Motor neuron (in vitro differentiated cells): Measurements from ENCODE around the gene PPP1R15B. TPM values are rescaled to one million over a fixed set of nuclear protein-coding genes. Genes with fewer than 3 reads are reported as not detected.
"Not testable (repeated sequence)": the region's sequence is repeated elsewhere in the genome, so short reads cannot be mapped to it uniquely, and the experiment has no call there.

Source experiments
- ATAC-seq, 8 experiments: fragments of 200-7000 bp; cut with Tn5 transposase; replicated peaks in 6 of 8; 2 replicates each; pipeline ENCODE4 v1.8.0; 2021; ENCODE audit warnings: mild to moderate bottlenecking in 8 of 8, moderate library complexity in 8 of 8
- H3K27ac ChIP-seq, 2 donors: fragments of 250-450 bp; sonication (Bioruptor Pico); 2 replicates each; pipeline ENCODE4 v1.9.0; 2021; ENCODE audit warnings: antibody characterized with exemption in 2 of 2, mild to moderate bottlenecking in 2 of 2, moderate library complexity in 1 of 2
- H3K4me1 ChIP-seq, 2 donors: fragments of 250-450 bp; sonication (Bioruptor Pico); replicated peaks in 1 of 2; 2 replicates each; pipeline ENCODE4 v1.6.1; 2021; ENCODE audit warnings: antibody characterized with exemption in 2 of 2, mild to moderate bottlenecking in 2 of 2, moderate library complexity in 1 of 2
- H3K4me3 ChIP-seq, 5 donors: fragments of 250-450 bp; sonication (Bioruptor Pico); 2 replicates each; pipeline ENCODE4 v1.9.0; 2021; ENCODE audit warnings: antibody characterized with exemption in 5 of 5, mild to moderate bottlenecking in 5 of 5, moderate library complexity in 4 of 5
- WGBS, 10 experiments: fragments of 450-650 bp; shearing (Covaris generic); methylation state at CpG; one replicate each; pipeline ENCODE4 v1.0.0; 2022; 5-methylcytosine and 5-hydroxymethylcytosine counted together
- in situ Hi-C, 9 experiments: fragments of 400-800 bp; cut with MboI; loops; one replicate each; pipeline ENCODE4 v1.15.0; 2021; ENCODE audit warnings: low sequenced_read_pairs in 9 of 9, low pct_unique_long_range_greater_than_20kb in 2 of 9; ENCODE audit not compliant: unreplicated experiment in 9 of 9
- total RNA-seq, 8 experiments: library from RNA; unstranded; fragments of 300-600 nt; gene quantifications; 2 replicates each; pipeline versions ENCODE4 v1.2.3 to v1.2.4, GENCODE V29; 2022

The PPP1R15B gene
- total RNA-seq, 8 experiments from 2014 or later = 29.7 to 87.0 (median 55.9) TPM

DNA sequence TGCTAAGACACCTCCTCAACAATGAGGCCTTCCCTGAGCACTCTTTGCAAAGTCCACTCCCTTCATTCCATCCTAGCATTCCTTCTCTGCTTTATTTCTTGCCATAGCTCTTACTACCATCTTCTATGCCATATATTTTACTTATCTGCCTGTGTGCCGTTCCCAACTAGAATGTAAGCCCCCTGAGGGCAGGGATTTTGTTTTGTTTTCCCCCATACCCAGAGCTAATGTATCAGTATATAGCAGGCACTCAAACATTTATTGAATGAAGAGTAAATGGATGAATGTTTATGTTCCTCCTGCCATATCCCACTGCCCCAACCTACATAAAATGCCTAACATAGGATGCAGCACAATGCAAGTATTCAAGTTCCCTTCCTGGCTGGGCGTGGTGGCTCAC is 14.9 kb upstream of the PPP1R15B start:
- WGBS, 10 experiments = 100% methylated on average over 1 to 2 of the region's 2 CpGs; no CpG with 5 or more reads in 4 of the 10 experiments
- H3K27ac ChIP-seq = no peak overlapping the region
- H3K4me1 ChIP-seq = no peaks in the 10 kb centered on the region
- no peak overlapping the region for H3K4me3 ChIP-seq
- no peak for ATAC-seq
- in situ Hi-C loops = no loop called here

DNA sequence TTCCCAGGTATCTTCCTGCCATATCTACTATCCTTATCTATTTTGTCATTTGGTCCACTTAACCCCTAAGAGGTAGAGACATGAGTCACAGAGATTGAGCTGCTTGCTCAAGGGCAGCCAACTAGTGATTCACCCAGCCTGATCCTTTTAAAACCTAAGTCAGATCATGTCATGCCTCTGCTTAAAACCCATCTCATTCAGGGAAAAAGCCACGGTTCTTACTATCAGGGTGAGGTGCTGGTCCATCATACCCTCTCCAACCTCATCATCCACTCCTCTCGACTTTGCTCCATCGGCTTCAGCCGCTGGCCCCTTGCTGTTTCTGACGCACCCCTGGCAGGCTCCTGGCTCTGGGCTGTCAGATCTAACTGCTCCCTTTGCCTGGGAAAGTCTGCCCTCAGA is 14.4 kb upstream of the PPP1R15B start:
- Histone ChIP-seq H3K4me1 (no peaks in the 10 kb centered on the region), H3K27ac (no peak overlapping the region), H3K4me3 (no peak overlapping the region)
- WGBS, 10 experiments = 13 to 100% (median 84%) methylated on average over 1 to 5 of the region's 5 CpGs; no CpG with 5 or more reads in 2 of the 10 experiments
- ATAC-seq = no peak
- in situ Hi-C loops = no loop called here

DNA sequence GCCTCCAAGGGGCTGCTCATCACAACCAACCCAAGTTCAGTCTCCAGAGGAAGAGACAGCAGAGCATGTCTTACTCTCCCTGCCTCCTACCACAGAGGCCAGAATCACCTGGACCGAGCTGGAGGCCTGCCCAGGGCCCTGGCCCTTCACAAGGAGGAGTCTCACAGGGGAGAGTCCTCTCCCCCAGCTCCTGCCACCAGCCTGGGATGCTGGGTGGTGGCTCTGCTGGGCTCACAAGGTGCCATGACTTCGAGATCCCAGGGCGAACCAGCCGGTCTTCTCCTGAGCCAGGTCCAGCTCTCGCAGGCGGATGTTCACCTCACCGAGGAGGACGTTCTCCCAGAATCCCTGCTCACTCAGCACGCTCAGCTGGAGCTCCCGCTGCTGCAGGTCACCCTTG is 13.0 kb upstream of the PPP1R15B start:
- in situ Hi-C loops = no loop called here
- Histone ChIP-seq H3K4me3 (no peak overlapping the region), H3K4me1 (peaks cover 0 to 5% of the 10 kb centered on the region in 2 donors), H3K27ac (no peak overlapping the region)
- ATAC-seq = no peak
- 92 to 100% (median 97%) methylated on average over 1 to 6 of the region's 10 CpGs; no CpG with 5 or more reads in 7 of the 10 experiments for WGBS, 10 experiments

DNA sequence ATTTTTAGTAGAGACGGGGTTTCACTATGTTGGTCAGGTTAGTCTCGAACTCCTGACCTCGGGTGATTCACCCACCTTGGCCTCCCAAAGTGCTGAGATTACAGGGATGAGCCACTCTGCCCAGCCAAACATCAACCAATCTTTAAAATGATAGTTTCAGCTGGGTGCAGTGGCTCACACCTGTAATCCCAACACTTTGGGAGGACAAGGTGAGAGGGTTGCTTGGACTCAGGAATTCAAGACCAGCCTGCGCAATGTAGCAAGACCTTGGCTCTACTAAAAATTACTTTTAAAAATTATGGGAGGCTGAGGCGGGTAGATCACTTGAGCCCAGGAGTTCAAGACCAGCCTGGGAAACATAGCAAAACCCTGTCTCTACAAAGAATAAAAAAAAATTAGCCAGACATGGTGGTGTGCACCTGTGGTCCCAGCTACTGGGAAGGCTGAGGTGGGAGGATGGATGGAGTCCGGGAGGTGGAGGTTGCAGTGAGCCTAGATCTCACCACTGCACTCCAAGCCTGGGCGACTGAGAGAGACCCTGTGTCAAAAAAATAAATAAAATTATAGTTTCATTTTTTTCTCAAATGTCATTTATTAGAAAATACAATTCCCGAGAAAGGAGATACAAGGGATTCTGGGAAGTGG is 10.6 kb upstream of the PPP1R15B start:
- H3K4me1 ChIP-seq = peaks cover 2 to 10% of the 10 kb centered on the region in 2 donors
- H3K27ac ChIP-seq, in situ Hi-C loops, H3K4me3 ChIP-seq, ATAC-seq: not testable (repeated sequence)
- 20 to 100% (median 93%) methylated on average over 1 to 8 of the region's 8 CpGs; no CpG with 5 or more reads in 1 of the 10 experiments for WGBS, 10 experiments

DNA sequence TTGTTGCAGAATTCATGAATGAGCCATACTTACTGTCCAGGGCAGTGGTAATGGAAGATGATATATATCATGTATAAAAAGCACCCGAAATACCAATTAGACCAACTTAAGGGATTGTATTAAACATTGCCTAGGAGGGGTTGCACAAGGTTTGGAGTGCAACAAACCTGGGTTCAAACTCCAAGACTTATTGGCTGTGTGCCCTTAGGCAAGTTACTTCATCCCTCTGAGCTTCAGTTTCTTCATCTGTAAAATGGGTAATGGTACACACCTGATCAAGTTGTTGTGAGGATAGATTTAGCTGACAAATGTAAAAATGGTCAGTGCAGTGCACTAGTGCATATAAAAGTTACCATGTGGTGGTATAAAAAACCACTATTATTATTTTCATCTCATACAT is 9.8 kb upstream of the PPP1R15B start:
- WGBS, 10 experiments = 86 to 100% (median 100%) methylated on average over 1 of the region's 1 CpG; no CpG with 5 or more reads in 3 of the 10 experiments
- in situ Hi-C loops = no loop called here
- H3K27ac ChIP-seq = no peak overlapping the region
- no peak for ATAC-seq
- peaks cover 3 to 10% of the 10 kb centered on the region in 2 donors for H3K4me1 ChIP-seq
- no peak overlapping the region for H3K4me3 ChIP-seq

DNA sequence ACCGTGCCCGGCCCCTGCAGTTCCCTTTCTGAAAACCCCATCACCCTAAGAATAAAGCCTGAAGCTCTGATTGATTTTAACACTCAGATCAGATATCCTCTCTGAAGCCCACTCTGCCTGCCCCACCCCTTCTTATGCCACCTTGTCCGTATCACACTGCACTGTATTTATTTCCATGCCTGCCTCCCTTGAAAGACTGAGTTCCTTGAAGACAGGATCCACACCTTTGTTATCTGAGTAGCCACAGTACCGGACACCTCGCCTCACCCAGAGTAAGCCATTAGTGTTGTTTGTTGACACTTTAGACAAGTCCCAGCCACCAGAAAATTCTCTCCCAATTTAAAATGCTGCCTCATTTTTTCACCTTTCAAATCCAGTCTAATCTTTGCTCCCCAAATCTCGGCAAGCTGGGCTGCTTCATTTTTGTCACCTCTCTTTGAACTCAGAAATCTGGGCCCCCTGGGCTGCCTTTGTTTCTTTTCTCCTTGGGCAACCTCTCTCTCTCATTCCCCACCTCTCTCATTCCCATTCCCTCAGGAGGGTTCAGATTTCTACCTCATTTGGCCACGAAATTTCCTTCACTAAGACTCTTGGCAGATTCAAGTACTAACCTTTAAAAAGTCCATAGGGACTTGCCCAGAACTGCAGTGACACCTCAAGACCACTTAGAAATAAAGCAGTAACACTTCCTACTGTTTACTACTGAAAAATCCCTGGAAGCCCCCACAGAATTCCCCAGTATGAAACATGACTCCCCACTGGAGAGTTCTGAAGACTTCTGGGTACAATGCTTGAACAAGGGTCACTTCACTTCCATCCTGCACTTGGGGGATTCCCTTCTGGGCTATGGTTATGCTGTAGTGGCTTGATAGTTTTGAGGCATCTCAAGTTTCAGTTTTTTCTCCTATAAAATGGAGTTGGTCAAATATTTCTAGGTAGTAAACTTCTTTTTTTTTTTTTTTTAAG is 8.7 kb upstream of the PPP1R15B start:
- Histone ChIP-seq H3K4me1 (peaks cover 3 to 10% of the 10 kb centered on the region in 2 donors), H3K4me3 (no peak overlapping the region), H3K27ac (no peak overlapping the region)
- ATAC-seq = no peak
- in situ Hi-C loops = no loop called here
- 53 to 100% (median 62%) methylated on average over 2 to 7 of the region's 7 CpGs; no CpG with 5 or more reads in 1 of the 10 experiments for WGBS, 10 experiments

DNA sequence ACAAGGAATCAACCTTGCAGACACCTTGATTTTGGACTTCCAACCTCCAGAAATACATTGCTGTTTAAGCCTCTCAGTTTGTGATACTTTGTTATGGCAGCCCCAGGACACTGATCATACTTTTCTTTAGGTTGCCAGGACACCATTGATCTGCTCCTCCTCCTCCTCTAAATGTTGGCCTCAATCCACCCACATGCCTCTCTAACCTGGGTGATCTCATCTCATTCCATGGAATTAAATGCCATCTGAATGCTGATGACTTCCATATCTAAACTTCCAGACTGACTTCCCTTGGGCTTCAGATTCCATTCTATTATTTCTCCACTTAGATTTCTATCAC is 7.4 kb upstream of the PPP1R15B start:
- peak in 1 of 8 experiments; percentile 39 for ATAC-seq
- Histone ChIP-seq H3K4me1 (peaks cover 3 to 10% of the 10 kb centered on the region in 2 donors), H3K27ac (no peak overlapping the region), H3K4me3 (no peak overlapping the region)
- in situ Hi-C loops = no loop called here

DNA sequence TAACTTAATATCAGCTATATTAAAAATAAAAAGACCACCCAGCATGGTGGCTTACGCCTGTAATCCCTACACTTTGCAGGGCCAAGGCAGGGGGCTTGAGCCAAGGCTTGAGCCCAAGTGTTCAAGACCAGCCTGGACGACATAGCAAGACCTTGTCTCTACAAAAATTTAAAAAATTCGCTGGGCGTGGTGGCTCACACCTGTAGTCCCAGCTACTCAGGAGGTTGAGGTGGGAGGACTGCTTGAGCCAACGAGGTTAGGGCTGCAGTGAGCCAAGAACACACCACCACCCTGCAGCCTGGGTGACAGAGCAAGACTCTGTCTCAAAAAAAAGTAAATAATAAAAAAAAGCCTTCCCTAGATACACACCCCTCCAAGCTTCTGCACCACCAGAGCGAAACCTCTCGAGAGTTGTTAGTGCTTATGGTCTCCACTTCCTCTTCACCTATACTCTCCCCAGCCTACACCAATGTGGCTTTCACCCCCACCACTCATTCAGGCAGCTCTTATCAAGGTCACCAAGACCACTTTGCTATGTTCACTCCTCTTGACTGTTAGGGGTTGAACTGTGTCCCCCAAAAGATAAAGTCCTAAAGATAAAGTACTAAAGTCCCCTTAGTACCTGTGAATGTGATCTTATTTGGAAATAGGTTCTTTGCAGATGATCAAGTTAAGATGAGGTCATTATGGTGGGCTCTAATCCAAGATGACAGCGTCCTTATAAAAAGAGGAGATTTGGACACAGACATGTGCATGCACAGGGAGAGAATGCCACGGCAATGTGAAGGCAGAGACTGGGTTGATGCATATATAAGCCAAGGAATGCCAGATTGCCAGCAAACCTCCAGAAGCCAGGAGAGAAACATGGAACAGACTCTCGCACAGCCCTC is 6.8 kb upstream of the PPP1R15B start:
- WGBS, 10 experiments = 52 to 97% (median 84%) methylated on average over 1 to 9 of the region's 10 CpGs
- Histone ChIP-seq H3K4me3 (no peak overlapping the region), H3K4me1 (peaks cover 3 to 10% of the 10 kb centered on the region in 2 donors), H3K27ac (no peak overlapping the region)
- ATAC-seq = peak in 1 of 8 experiments; percentile 24
- in situ Hi-C loops = no loop called here

DNA sequence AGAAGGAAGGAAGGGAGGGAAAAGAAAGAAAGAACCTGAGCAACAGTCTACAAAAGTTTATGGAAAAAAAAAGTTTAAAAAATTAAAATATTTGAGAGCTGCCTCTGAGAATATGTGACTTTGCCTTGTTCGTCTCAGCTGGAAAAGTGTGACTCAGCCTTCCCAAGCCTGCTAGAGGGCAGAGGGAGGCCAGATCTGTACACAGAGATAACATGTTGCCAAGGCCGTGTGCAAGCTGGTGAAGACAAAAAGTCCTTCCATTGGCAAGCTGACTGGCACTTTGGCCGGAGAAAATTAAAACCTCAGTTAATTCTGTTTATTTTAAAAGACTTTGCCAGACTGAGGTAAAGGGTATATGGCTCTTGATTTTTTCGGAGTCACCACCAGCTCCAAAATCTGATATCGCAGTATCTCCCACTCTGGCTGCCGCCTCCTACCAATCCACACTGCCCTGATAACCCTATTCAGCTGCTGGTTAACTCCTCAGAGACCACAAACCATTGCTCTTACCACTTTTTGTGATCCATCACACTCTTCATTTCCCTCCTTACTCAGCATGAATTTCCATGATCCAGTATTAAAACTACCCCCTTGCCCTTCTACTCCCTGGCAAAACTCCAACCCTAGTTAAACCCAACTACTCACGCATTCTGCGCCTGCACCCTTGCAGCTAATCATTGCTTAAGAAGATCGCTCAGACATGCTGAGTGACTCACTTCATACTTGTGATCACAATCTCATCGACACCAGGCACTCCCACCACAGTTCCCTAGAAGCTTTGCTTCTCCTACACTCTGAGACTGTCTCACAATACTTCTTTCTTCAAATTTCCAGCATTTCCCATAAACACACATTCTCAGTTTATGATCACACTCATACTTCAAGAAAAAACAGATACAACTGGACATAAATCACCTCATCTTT is 5.7 kb upstream of the PPP1R15B start:
- Histone ChIP-seq H3K4me1 (peaks cover 5 to 10% of the 10 kb centered on the region in 2 donors), H3K4me3 (no peak overlapping the region), H3K27ac (peak overlapping the region in 1 of 2 donors; percentile 8)
- 0 to 100% (median 76%) methylated on average over 1 to 10 of the region's 10 CpGs for WGBS, 10 experiments
- in situ Hi-C loops = no loop called here
- ATAC-seq = peak; percentile 65 to 92 (median 76)

DNA sequence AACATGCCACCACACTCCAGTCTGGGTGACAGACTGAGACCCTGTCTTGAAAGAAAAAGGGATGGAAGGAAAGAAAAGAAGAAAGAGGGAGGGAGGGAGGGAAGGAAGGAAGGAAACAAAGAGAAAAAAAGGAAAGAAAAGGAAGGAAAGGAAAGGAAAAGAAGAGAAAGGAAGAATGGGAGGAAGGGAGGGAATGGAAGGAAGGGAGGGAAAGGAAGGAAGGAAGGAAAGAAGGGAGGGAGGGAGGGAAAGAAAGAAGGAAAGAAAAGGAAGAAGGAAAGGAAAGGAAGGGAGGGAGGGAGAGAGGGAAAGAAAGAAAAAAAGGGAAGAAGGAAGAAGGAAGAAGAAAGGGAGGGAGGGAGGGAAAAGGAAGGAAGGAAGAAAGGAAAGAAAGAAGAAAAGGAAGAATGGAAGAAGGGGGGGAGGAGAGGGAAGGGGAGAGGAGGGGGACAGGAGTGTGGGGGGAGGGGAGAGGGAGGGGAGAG is 5.0 kb upstream of the PPP1R15B start:
- ATAC-seq = no peak
- H3K4me1 ChIP-seq = peaks cover 8 to 10% of the 10 kb centered on the region in 2 donors
- in situ Hi-C loops = no loop called here
- H3K4me3 ChIP-seq = no peak overlapping the region
- H3K27ac ChIP-seq = no peak overlapping the region

DNA sequence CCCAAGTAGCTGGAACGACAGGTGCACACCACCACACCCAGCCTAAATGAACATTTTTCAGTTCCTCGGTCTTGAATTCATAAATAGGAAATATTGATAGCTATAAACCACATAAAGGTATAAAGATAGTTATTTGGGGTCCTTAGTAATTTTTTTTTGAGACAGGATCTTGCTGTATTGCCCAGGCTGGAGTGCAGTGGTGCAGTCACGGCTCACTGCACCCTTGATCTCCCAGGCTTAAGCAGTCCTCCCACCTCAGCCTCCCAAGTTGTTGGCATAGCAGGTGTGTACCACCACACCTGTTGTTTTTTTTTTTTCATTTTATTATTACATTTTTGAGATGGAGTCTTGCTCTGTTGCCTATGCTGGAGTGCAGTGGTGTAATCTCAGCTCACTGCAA is 3.7 kb upstream of the PPP1R15B start:
- 71 to 100% (median 94%) methylated on average over 1 to 3 of the region's 3 CpGs; no CpG with 5 or more reads in 1 of the 10 experiments for whole genome bisulfite sequencing, 10 experiments
- no peak for ATAC-seq
- in situ Hi-C loops = no loop called here
- Histone ChIP-seq H3K4me1 (peaks cover 8% of the 10 kb centered on the region in 2 donors), H3K4me3 (no peak overlapping the region), H3K27ac (no peak overlapping the region)

DNA sequence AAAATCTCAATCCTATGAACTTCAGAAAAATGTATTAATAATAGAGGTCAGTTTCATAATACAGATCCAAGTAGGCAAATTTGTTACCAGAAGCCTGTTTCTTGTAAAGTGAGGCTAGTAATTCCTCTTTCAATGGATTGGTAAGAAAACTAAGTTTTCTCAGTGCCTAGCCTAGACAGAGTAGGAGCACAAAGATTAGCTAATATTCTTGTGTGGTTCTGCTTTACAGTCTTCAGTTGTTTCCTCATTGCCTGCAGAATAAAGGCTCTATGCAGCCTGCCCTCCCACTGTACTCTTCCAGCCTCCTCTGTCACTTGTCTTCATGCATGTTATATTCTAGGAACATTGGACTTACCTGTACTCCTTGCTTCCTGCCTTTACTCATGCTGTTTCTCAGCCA is 2.4 kb upstream of the PPP1R15B start:
- H3K4me3 ChIP-seq = no peak overlapping the region
- H3K4me1 ChIP-seq = peaks cover 5 to 8% of the 10 kb centered on the region in 2 donors
- in situ Hi-C loops = no loop called here
- no peak for ATAC-seq
- H3K27ac ChIP-seq = no peak overlapping the region
